IMR-90 (cell line): ENCODE results near the gene ZNF575. TPM values are rescaled to one million over a fixed set of nuclear protein-coding genes. Genes with fewer than 3 reads are reported as not detected.

Source experiments
- ATAC-seq: fragments of 200-7000 bp; cut with Tn5 transposase; 2 replicates; pipeline ENCODE4 v1.9.1; 2020; ENCODE audit warnings: low read depth, mild to moderate bottlenecking, moderate library complexity
- BruUV-seq: library from RNA; stranded (reverse); fragments of 400-500 nt; replicated peaks from 2 replicates; lab custom pipeline; 2021; lab: Mats Ljungman, UMichigan
- CTCF ChIA-PET: fragments of 300-600 bp; formaldehyde crosslinking; extraction: SDS; loops from one replicate; lab custom pipeline; 2021; ENCODE audit warnings: antibody characterized with exemption; lab: Yijun Ruan, JAX
- POLR2A ChIA-PET: fragments of 300-600 bp; sonication (Branson Sonifier 250); formaldehyde crosslinking; loops from one replicate; lab custom pipeline; 2022; ENCODE audit warnings: antibody characterized with exemption; ENCODE audit not compliant: unreplicated experiment; lab: Charles Lee
- DNase-seq: peaks from one replicate; pipeline ENCODE4 v3.0.0; 2013
- H2AFZ ChIP-seq: replicated peaks from 2 replicates; pipeline ENCODE3; 2013; ENCODE audit warnings: low read length, mild to moderate bottlenecking; ENCODE audit not compliant: poor library complexity
- H2AK5ac ChIP-seq: 2 replicates; pipeline ENCODE4 v1.6.1; 2013; ENCODE audit warnings: low read depth, low read length, inconsistent platforms
- H2AK9ac ChIP-seq: replicated peaks from 2 replicates; pipeline ENCODE3; 2013; ENCODE audit warnings: mild to moderate bottlenecking, low read depth, low read length, moderate library complexity; ENCODE audit not compliant: poor library complexity
- H2BK120ac ChIP-seq: 2 replicates; pipeline ENCODE4 v1.6.1; 2013; ENCODE audit warnings: low read depth, low read length, inconsistent platforms
- H2BK15ac ChIP-seq: 3 replicates; pipeline ENCODE4 v1.6.1; 2013; ENCODE audit warnings: low read depth, low read length, inconsistent platforms
- H2BK20ac ChIP-seq: 2 replicates; pipeline ENCODE4 v1.6.1; 2013; ENCODE audit warnings: low read depth, mild to moderate bottlenecking, inconsistent platforms, low read length, moderate library complexity
- H2BK5ac ChIP-seq: 2 replicates; pipeline ENCODE4 v1.6.1; 2013; ENCODE audit warnings: mild to moderate bottlenecking, low read depth, low read length, inconsistent platforms; ENCODE audit not compliant: poor library complexity, severe bottlenecking
- H3K14ac ChIP-seq: replicated peaks from 2 replicates; pipeline ENCODE4 v1.6.1; 2013; ENCODE audit warnings: low read depth, low read length, inconsistent platforms
- H3K18ac ChIP-seq: 2 replicates; pipeline ENCODE4 v1.6.1; 2013; ENCODE audit warnings: low read depth, low read length, control low read depth
- H3K23ac ChIP-seq: 2 replicates; pipeline ENCODE4 v1.6.1; 2013; ENCODE audit warnings: low read depth, low read length, inconsistent platforms
- H3K27ac ChIP-seq: 2 replicates; pipeline ENCODE4 v1.5.1; 2013; ENCODE audit warnings: mild to moderate bottlenecking, control low read depth, low read length; ENCODE audit not compliant: insufficient read depth
- H3K27me3 ChIP-seq: 2 replicates; pipeline ENCODE4 v1.6.1; 2013; ENCODE audit warnings: low read length; ENCODE audit not compliant: control insufficient read depth, insufficient read depth
- H3K36me3 ChIP-seq: 2 replicates; pipeline ENCODE4 v1.6.1; 2013; ENCODE audit warnings: low read length, mixed read lengths; ENCODE audit not compliant: control insufficient read depth, insufficient read depth
- H3K4ac ChIP-seq: 2 replicates; pipeline ENCODE4 v1.6.1; 2013; ENCODE audit warnings: low read depth, low read length, inconsistent platforms
- H3K4me1 ChIP-seq: 2 replicates; pipeline ENCODE4 v1.6.1; 2013; ENCODE audit warnings: low read length, mixed read lengths; ENCODE audit not compliant: control insufficient read depth, insufficient read depth
- H3K4me2 ChIP-seq: 2 replicates; pipeline ENCODE4 v1.6.1; 2013; ENCODE audit warnings: low read depth, mild to moderate bottlenecking, control low read depth, low read length, moderate library complexity
- H3K4me3 ChIP-seq: 2 replicates; pipeline ENCODE4 v1.5.1; 2013; ENCODE audit warnings: low read depth, mild to moderate bottlenecking, control low read depth, low read length, moderate library complexity; ENCODE audit not compliant: insufficient read depth
- H3K56ac ChIP-seq: 2 replicates; pipeline ENCODE4 v1.6.1; 2013; ENCODE audit warnings: low read length, inconsistent platforms; ENCODE audit not compliant: insufficient read depth; ENCODE audit errors: extremely low read depth
- H3K79me1 ChIP-seq, 2 experiments: 2 replicates each; pipeline ENCODE4 v1.6.1; 2013; ENCODE audit warnings: low read length in 2 of 2, inconsistent platforms in 1 of 2, low read depth in 1 of 2
- H3K9ac ChIP-seq: 2 replicates; pipeline ENCODE4 v1.6.1; 2013; ENCODE audit warnings: low read depth, low read length, control low read depth
- H3K9me1 ChIP-seq: 2 replicates; pipeline ENCODE4 v1.6.1; 2013; ENCODE audit warnings: low read length, inconsistent platforms; ENCODE audit not compliant: insufficient read depth
- H3K9me3 ChIP-seq: 2 replicates; pipeline ENCODE4 v1.6.1; 2013; ENCODE audit warnings: low read length; ENCODE audit not compliant: control insufficient read depth, insufficient read depth
- H4K20me1 ChIP-seq: 2 replicates; pipeline ENCODE4 v1.6.1; 2013; ENCODE audit warnings: low read length, inconsistent platforms; ENCODE audit not compliant: insufficient read depth
- H4K5ac ChIP-seq: 2 replicates; pipeline ENCODE4 v1.6.1; 2013; ENCODE audit warnings: mild to moderate bottlenecking, low read depth, low read length, control low read depth
- H4K8ac ChIP-seq, 2 experiments: 2 replicates each; pipeline ENCODE4 v1.6.1; 2013; ENCODE audit warnings: low read depth in 2 of 2, low read length in 2 of 2, control low read depth in 1 of 2, inconsistent platforms in 1 of 2
- H4K91ac ChIP-seq: 2 replicates; pipeline ENCODE4 v1.6.1; 2013; ENCODE audit warnings: low read depth, low read length, inconsistent platforms; ENCODE audit not compliant: insufficient read depth
- CEBPB ChIP-seq: IDR thresholded peaks from 2 replicates; pipeline ENCODE4 v1.6.1; 2012; ENCODE audit warnings: low read depth, low read length, improper control_type of control experiment
- CHD1 ChIP-seq: IDR thresholded peaks from 2 replicates; pipeline ENCODE4 v1.6.1; 2012; ENCODE audit warnings: low read depth, low read length, improper control_type of control experiment
- FOS ChIP-seq: fragments of 150-350 bp; IDR thresholded peaks from 2 replicates; pipeline ENCODE4 v1.6.1; 2016; ENCODE audit warnings: low read depth, low read length
- MAZ ChIP-seq: IDR thresholded peaks from 2 replicates; pipeline ENCODE4 v1.6.1; 2012; ENCODE audit warnings: low read depth, mild to moderate bottlenecking, low read length, improper control_type of control experiment, moderate library complexity, borderline replicate concordance
- MXI1 ChIP-seq: IDR thresholded peaks from 2 replicates; pipeline ENCODE4 v1.6.1; 2012; ENCODE audit warnings: low read depth, mild to moderate bottlenecking, low read length, moderate library complexity, borderline replicate concordance
- NFE2L2 ChIP-seq: fragments of 150-350 bp; IDR thresholded peaks from 2 replicates; pipeline ENCODE4 v1.6.1; 2016; ENCODE audit warnings: low read depth, mild to moderate bottlenecking, low read length
- POLR2A ChIP-seq: IDR thresholded peaks from 2 replicates; pipeline ENCODE4 v1.6.1; 2012; ENCODE audit warnings: mild to moderate bottlenecking, low read depth, low read length
- RAD21 ChIP-seq: IDR thresholded peaks from 2 replicates; pipeline ENCODE4 v1.6.1; 2012; ENCODE audit warnings: low read length, improper control_type of control experiment
- SMC3 ChIP-seq: fragments of 150-350 bp; IDR thresholded peaks from 2 replicates; pipeline ENCODE4 v1.6.1; 2016; ENCODE audit warnings: low read depth, mild to moderate bottlenecking, antibody characterized with exemption, low read length, moderate library complexity
- WGBS, 2 experiments: methylation state at CpG; one replicate each; pipeline versions ENCODE4 v1.1.5 to v1.1.7; 2013; ENCODE audit warnings: missing lambda C conversion rate in 2 of 2; ENCODE audit not compliant: insufficient read length in 1 of 2; ENCODE audit errors: extremely low coverage in 2 of 2; 5-methylcytosine and 5-hydroxymethylcytosine counted together
- dilution Hi-C: fragments of 300-500 bp; cut with HindIII; formaldehyde crosslinking; loops from one replicate; pipeline ENCODE4 v1.14.3; 2018; ENCODE audit warnings: low sequenced_read_pairs; ENCODE audit not compliant: unreplicated experiment
- in situ Hi-C: fragments of 300-500 bp; cut with MboI; formaldehyde crosslinking; loops from 3 replicates; pipeline ENCODE4 v1.14.3; 2019; ENCODE audit warnings: low sequenced_read_pairs, inconsistent platforms, mixed read lengths
- intact Hi-C: fragments of 100-400 bp; cut with micrococcal nuclease; formaldehyde crosslinking; loops from 2 replicates; pipeline ENCODE4 v1.10.0; 2022
- polyA plus RNA-seq, 3 experiments: library from polyadenylated mRNA; depleted of rRNA; stranded (reverse); fragments of >200 nt; gene quantifications; 2 replicates each; pipeline ENCODE4 v1.2.3, GENCODE V29; 2012; ENCODE audit warnings: low replicate concordance in 1 of 3
- total RNA-seq: library from RNA; depleted of rRNA; stranded (reverse); fragments of >200 nt; gene quantifications from 2 replicates; pipeline ENCODE4 v1.2.3, GENCODE V29; 2012
- TF ChIP-seq, protein P1 (sequence below): conservative IDR thresholded peaks from 2 replicates; pipeline ENCODE4 v1.5.1; 2012; ENCODE audit warnings: mild to moderate bottlenecking, low read depth, low read length, improper control_type of control experiment
- TF ChIP-seq, protein P2 (sequence below): fragments of 150-350 bp; IDR thresholded peaks from 2 replicates; pipeline ENCODE4 v1.6.1; 2017; ENCODE audit warnings: mild to moderate bottlenecking, antibody characterized with exemption, low read length, low read depth

ZNF575 gene
- total and polyA plus RNA-seq, 2 of the 4 experiments (the other 2 are of a cell fraction) = 0.77 TPM; not detected in 1

DNA sequence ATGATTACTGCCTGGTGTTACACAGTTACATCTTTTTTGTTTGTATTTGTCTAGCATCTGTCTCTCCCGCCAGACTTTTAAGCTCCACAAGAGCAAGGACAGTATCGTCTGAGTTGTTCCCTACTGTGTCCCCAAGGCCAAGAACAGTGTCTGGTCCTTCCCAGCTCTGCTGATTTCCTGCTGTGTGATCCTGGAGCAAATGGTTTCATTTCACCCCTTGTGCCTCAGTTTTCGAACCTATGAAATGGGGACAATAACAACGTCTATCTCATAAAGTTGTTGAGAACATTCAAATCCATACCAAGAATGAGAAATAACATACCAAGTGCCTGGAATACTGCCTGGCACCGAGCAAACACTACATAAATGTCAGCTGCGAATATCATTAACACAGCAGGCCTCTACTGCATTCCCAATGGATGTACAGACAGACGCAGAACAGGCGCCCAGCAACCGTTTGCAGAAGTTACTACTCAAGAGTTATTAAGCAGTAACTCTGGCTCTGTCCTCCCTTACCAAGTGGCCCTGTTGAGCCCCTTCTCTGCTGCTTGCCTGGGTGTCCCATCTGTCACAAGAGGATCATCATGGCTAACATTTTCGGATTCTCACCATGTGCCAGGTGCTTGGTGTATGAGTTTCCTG is 30.9 kb downstream of the ZNF575 start (continued):
- TF ChIP-seq, protein P1, sequence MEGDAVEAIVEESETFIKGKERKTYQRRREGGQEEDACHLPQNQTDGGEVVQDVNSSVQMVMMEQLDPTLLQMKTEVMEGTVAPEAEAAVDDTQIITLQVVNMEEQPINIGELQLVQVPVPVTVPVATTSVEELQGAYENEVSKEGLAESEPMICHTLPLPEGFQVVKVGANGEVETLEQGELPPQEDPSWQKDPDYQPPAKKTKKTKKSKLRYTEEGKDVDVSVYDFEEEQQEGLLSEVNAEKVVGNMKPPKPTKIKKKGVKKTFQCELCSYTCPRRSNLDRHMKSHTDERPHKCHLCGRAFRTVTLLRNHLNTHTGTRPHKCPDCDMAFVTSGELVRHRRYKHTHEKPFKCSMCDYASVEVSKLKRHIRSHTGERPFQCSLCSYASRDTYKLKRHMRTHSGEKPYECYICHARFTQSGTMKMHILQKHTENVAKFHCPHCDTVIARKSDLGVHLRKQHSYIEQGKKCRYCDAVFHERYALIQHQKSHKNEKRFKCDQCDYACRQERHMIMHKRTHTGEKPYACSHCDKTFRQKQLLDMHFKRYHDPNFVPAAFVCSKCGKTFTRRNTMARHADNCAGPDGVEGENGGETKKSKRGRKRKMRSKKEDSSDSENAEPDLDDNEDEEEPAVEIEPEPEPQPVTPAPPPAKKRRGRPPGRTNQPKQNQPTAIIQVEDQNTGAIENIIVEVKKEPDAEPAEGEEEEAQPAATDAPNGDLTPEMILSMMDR = no peak

DNA sequence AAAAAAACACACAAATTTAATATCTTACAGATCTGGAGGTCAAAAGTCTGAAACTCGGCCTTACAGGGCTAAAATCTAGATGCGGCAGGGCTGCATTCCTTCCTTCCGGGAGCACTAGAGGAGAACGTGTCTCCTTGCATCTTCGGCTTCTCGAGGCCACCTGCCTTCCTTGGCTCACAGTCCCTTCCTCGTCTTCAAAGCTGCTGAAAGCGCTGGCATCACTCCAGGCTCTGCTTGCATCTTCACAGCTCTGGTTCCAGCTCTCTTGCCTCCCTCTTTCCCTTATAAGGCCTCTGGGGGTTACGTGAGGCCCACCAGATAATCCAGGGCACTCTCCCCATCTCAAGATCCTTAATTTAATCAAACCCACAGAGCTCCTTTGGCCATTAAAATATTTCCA is 31.8 kb downstream of the ZNF575 start:
- POLR2A ChIA-PET = no interaction called here
- Histone ChIP-seq H3K27ac (no peak overlapping the region), H2AK5ac (no peak overlapping the region), H3K14ac (no peak overlapping the region), H3K27me3 (no peaks in the 10 kb centered on the region), H3K36me3 (peaks cover 9% of the 10 kb centered on the region), H3K4me1 (peaks cover 3% of the 10 kb centered on the region; the same call in 1 of the 2 replicates), H3K4ac (no peak overlapping the region), H3K4me3 (no peak overlapping the region), H3K4me2 (no peak overlapping the region), H2AK9ac (no peak overlapping the region), H3K9me1 (peaks cover 29% of the 10 kb centered on the region), H2AFZ (no peak overlapping the region), H4K5ac (no peak overlapping the region), H4K20me1 (peaks cover 6% of the 10 kb centered on the region; the same call in 1 of the 2 replicates), H3K18ac (no peak overlapping the region), H2BK20ac (0 out of 2 replicates have a peak overlapping the region, but pooled peaks have one; percentile 25), H3K56ac (no peak overlapping the region), H3K9ac (no peak overlapping the region), H3K79me1 (peaks cover 24 to 62% of the 10 kb centered on the region in 2 experiments), H2BK120ac (no peak overlapping the region), H4K91ac (no peak overlapping the region), H4K8ac (no peak overlapping the region), H2BK5ac (no peak overlapping the region), H3K9me3 (no peaks in the 10 kb centered on the region), H2BK15ac (no peak overlapping the region), H3K23ac (no peak overlapping the region)
- no TSS peak for BruUV-seq
- in situ Hi-C loops (no loop called here), intact Hi-C loops (no loop called here), dilution Hi-C loops (no loop called here)
- no peak for DNase-seq
- 81% methylated on average over 8 of the region's 9 CpGs; no CpG with 5 or more reads in 1 of the 2 experiments for WGBS, 2 experiments
- ATAC-seq = no peak
- CTCF ChIA-PET = no interaction called here
- TF ChIP-seq, protein P1 = no peak
- TF ChIP-seq NFE2L2 (no peak), CHD1 (no peak), MXI1 (no peak), SMC3 (no peak), FOS (no peak), MAZ (no peak), RAD21 (no peak), CEBPB (no peak), POLR2A (no peak)
- TF ChIP-seq, protein P2, sequence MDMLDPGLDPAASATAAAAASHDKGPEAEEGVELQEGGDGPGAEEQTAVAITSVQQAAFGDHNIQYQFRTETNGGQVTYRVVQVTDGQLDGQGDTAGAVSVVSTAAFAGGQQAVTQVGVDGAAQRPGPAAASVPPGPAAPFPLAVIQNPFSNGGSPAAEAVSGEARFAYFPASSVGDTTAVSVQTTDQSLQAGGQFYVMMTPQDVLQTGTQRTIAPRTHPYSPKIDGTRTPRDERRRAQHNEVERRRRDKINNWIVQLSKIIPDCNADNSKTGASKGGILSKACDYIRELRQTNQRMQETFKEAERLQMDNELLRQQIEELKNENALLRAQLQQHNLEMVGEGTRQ = no peak
